IPS DF 4.7 (cell line): Measurements from ENCODE around the gene MPHOSPH6.
"Not testable (repeated sequence)": the region's sequence is repeated elsewhere in the genome, so short reads cannot be mapped to it uniquely, and the experiment has no call there.

Source experiments
- DNase-seq: peaks from one replicate; pipeline ENCODE4 v3.0.0-alpha.2; 2013; ENCODE audit warnings: low spot score; ENCODE audit errors: extremely low read depth

The MPHOSPH6 gene

GRCh38 chr16:82175627-82176026 is 5.6 kb upstream of the MPHOSPH6 start:
- no peak for DNase-seq

DNA sequence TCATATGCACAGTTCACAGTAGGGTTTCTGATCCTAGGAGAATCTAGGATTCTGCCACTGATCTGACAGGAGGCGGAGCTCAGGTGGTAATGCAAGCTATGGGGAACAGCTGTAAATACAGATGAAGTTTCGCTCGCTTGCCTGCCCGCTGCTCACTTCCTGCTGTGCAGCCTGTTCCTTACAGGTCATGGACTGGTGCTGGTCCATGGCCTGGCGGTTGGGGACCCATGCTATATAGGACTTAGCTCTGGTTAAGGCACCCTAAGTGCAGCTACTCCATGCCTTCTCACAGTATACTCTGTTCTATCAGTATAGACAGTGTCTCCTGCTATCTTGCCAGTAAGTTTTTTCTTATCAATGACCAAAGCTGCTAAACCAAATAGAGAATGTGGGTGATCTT is 2.4 kb downstream of the MPHOSPH6 start:
- DNase-seq, result no peak

- no peak for DNase-seq
Observed at GRCh38 chr16:82160226-82160625, 9.8 kb downstream of the MPHOSPH6 start.

DNA sequence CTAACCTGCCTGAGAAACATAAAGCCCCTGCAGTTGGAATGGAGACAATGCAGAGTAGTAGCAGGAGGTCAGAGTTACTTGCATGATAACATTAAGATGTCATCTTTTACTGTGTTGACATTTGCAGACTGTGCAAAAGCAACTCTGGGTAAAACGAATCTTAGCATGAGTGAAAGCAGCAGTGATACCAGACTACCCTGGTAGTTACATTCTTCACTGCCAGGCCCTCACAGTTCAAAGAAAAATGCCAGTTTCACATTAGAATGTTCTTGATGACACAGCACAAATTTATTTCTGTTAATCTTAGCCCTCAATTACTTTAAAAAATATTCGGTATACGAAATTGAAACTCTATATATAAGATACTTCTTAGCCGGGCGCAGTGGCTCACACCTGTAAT is 12.2 kb downstream of the MPHOSPH6 start:
- DNase-seq, result no peak

- no peak for DNase-seq
Observed at GRCh38 chr16:82157534-82157812, 12.6 kb downstream of the MPHOSPH6 start.

DNA sequence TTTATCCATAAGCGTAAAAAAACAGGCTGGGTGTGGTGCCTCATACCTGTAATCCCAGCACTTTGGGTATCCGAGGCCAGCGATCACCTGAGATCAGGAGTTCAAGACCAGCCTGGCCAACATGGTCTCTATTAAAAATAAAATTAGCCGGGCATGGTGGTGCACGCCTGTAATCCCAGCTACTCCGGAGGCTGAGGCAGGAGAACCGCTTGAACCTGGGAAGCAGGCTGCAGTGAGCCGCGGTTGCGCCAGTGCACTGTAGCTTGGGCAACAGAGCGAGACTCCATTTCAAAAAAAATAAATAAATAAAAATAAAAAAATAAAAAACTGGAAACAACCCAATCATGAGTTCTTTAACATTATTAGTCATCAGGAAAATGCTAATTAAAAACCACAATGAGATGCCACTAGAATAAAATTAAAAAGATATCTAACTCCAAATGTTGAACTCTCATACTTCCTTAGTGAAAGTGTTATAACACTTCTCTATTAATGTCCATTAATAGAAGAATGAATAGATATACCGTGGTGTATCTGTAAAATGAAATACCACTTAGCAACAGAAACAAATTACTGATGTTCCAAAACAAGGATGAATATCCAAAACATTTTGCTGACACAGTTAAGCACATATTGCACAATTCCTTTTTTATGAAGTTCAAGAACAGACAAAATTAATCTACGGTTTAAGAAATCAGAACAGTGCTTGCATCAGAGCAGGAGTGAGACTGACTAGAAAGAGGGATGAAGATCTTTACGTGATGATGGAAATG is 13.1 kb downstream of the MPHOSPH6 start:
- no peak for DNase-seq

DNA sequence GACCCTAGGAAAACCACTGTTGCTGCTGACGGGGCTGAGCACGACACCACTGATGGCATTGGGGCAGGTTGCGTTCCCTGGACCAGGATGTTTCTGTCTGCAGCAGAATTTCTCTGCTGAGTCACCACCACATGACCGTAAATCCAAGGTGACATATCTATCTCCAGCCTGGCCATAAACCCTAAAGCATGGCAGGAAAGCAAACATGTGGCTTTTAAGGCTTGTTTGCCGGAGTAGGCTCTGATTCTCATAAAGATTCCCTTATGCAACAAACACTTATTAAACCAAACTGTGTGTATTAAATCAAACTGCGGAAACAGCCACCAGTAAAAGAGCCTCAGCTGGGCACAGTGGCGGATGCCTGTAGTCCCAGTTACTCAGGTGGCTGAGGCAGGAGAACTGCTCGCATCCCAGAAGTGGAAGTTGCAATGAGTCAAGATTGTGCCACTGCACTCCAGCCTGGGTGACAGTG is 17.3 kb downstream of the MPHOSPH6 start:
- no peak for DNase-seq

DNA sequence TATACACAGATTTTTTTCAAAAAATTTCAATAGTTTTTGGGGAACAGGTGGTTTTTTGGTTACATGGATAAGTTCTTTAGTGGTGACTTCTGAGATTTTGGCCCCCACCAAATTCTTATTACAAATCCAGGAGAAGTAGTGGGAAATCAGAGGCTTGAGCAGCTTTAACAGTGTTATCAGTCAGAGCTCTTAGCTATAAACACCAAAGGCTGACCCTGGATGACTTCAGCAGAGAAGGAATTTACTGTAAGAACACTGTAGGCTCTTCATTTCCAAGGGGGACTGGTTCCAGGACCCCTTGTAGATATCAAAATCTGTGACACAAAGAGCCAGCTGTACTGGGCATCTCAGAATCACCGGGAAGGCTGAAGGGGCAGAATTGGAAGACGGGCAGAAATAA is 17.8 kb downstream of the MPHOSPH6 start:
- no peak for DNase-seq

- no peak for DNase-seq
Observed at GRCh38 chr16:82150549-82150948, 19.5 kb downstream of the MPHOSPH6 start.

DNA sequence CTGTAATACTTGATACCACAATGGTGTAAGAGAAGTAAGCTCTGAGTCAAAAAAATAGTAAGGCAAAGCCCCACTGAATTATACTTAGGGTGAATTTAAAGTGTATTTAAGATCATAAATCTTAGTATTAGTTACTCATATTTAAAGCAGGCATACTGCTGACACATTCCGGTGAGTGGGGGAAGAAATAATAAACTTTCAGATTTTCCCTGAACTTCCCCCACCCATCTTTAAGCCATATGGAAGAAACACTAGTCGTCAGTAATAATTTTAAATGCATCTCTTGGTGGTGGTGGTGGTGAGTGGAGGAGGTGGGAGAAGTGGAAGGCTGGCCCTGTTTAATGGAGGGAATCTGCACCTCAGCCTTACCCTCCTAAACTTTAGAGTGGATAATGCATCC is 20.5 kb downstream of the MPHOSPH6 start:
- DNase-seq, result no peak

DNA sequence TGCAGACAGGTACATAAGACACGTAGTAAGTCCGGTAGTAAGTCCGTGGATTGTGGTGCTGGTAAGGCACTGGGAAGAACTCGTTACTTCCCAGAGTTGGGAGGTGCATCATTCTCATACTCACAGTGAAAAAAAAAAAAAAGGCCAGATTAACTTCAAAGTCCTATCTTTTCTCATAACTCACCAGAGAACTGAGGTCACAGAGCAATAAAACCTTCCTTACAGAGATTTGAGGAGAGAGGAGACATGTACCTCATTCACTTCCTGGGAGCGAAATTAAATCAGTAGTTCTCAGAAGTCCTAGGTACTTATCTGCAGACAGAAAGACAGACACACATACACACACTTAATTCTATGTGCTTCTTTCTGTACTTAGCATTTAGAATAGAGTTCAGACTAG is 22.5 kb downstream of the MPHOSPH6 start:
- no peak for DNase-seq

DNA sequence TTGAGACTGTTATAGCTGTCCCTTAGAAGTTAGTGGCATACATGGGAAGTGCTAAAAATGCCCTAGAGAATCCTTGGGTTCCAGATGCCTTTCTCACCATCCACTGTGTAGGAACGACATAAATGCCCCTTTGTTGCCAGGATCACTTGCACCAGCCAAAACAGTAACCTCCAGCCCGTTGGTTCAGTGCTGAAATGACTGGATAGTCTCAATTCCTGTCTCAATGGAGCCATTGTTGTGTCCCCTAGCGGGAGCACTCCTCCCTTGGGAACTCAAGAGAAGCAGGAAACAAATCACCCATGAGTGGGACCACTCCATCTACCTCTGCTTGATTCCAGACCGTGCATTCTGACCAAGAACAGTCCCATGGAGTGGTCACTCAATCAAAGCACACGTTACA is 23.1 kb downstream of the MPHOSPH6 start:
- no peak for DNase-seq

- DNase-seq, result no peak
Observed at GRCh38 chr16:82146556-82146955, 23.5 kb downstream of the MPHOSPH6 start.

DNA sequence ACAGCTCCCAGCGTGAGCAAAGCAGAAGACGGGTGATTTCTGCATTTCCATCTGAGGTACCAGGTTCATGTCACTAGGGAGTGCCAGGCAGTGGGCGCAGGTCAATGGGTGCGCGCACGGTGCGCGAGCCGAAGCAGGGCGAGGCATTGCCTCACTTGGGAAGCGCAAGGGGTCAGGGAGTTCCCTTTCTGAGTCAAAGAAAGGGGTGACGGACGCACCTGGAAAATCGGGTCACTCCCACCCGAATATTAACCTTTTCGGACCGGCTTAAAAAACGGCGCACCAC is 30.8 kb downstream of the MPHOSPH6 start:
- DNase-seq, result not testable (repeated sequence)

DNA sequence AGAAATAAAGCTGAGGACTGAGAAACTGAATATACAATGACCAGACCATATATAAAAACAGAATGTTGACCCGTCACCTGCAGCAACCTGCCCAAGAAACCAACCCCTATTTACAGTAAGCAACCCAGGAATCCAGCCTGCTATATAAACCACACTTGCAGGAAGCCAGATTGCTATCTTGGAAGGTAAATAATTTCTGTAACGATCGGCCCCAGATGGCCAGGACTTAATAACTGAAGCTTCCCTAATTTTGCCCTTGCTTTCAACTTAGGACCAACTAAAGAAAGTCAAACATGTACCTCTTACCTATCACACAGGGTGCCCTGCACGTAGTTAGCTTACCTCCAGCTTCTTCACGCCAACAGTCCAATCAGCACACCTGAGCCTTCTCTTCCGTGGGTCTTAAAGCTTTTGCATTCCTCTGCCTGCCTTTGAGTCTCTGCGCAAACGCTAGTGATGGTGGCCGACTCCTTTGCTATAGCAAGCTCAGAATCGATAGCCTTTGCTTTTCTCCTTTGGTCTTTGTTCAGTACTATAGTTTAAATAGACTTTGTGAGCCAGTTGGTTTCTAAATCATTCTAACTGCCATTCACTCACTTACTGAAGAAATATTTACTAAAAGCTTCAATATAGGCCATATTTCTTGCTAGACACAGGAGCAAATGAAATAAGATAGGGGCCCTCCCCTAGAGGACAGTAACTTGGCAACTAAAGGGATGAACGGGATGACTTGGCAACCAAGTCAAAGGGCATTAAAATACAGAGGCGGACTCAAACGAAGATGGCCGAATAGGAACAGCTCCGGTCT is 31.3 kb downstream of the MPHOSPH6 start:
- peak; percentile 5 for DNase-seq

GRCh38 chr16:82137822-82138167 is 32.2 kb downstream of the MPHOSPH6 start:
- DNase-seq, result no peak

DNA sequence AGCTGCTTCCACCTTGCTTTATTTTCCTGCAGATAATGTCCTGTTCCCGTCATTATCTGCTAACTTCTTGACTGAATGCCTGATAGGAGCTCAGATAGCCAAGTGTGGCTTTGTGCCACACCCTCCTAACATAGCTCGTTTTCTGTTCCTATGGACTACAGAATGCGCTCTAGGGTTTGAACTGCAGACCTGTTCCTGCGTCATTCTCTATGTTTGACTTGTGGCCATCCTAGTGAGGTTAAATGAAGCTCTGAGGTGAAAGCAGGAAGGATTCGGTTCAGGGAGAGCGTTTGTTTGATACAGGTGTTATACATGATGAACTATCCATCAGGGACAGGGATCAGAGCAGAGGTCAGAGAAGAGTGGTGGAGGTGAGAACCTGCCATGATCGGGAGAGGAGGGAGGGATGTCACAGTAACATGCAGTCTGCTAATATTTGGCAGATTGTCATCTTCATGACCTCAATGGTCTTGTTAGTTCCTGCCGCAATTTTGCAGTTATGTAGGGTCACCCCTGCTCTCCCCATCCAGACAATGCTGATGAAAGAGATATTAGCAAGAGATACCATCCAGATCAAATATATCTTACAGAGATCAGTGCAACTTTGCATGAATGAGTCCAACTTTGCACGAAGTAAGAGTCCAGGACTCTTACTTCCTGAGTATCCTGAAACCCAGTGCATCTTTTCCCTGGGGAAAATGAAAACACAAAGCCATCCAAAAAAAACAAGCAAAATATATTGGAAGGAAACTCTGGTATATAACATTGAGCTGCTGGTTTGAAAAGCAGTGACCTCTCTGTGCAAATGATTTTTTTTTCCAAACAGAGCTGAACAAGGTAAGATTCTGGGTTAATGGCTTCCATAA is 32.8 kb downstream of the MPHOSPH6 start:
- no peak for DNase-seq

DNA sequence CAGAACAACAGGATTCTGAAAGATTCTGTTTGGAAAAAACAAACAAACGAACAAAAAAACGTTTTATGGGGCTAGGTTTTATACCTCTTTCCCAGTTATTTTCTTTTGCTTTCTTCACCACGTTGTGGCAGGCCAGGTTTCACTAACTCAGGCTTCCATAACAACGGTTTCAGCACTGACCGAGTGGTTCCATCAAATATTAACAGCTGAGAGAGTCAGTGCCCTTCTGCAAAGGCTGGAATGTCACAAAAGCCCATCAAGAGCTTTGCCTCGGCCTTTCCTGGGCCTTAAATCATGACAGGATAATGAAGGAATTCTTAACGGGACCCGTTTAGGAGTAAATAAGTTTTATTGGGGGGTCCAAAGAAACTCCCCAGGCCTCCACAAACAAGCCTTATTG is 34.2 kb downstream of the MPHOSPH6 start:
- DNase-seq, result no peak

DNA sequence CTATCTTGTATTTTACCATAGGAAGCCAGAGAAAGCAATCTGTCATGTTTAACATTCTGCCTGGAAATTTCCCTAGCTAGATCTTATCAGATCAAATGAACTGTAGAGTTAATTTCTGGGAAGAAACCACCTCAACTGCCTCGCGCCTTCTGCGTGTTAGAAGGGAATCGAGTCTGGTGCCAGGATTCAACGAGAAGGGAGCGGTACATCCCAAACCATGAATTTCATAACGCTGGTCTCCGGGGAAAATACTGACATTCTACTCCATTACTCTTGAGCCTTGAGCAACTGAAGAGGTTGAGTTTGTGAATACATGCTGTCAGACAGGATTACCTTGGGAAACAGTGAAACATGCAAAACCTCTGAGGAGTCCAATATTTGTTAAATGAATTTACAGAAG is 35.2 kb downstream of the MPHOSPH6 start:
- DNase-seq, result no peak

GRCh38 chr16:82133798-82134197 is 36.2 kb downstream of the MPHOSPH6 start:
- no peak for DNase-seq

GRCh38 chr16:82129881-82130280 is 40.1 kb downstream of the MPHOSPH6 start:
- no peak for DNase-seq

DNA sequence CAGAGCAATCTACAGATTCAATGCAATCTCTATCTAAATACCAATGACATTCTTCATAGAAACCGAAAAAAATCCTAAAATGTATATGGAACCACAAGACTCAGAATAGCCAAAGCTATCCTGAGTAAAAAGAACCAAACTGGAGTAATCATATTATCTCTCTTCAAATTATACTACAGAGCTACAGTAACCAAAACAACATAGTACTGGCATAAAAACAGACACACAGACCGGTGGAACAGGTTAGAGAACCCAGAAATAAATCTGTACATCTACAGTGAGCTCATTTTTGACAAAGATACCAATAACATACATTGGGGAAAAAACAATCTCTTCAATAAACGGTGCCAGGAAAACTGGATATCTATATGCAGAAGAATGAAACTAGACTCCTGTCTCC is 45.4 kb downstream of the MPHOSPH6 start:
- DNase-seq, result no peak
